Spleen (tissue), 7 donors: Measurements from ENCODE around the gene STAMBP.

ENCODE experiments used
- POLR2A ChIP-seq, 3 donors: fragments of 450-650 bp; IDR thresholded peaks; one replicate each; pipeline ENCODE4 v1.5.1; 2017; ENCODE audit warnings: antibody characterized with exemption in 3 of 3, mild to moderate bottlenecking in 1 of 3
- POLR2AphosphoS5 ChIP-seq, 3 donors: sonication (generic); formaldehyde crosslinking; IDR thresholded peaks; one replicate each; pipeline ENCODE4 v1.5.1; 2017; ENCODE audit warnings: antibody characterized with exemption in 3 of 3
- TF ChIP-seq, protein P1 (sequence below), 11 experiments: fragments of 200-600 bp in 7 of 11; fragments of 450-650 bp in 4 of 11; sonication (generic) in 4 of 11; IDR thresholded peaks in 8 of 11; conservative IDR thresholded peaks in 3 of 11; 1 replicate in 7 of 11; 2 replicates in 4 of 11; pipeline versions ENCODE4 v1.4.0 to v1.8.0; 2016 to 2021; ENCODE audit warnings: antibody characterized with exemption in 11 of 11, inconsistent platforms in 4 of 11, mild to moderate bottlenecking in 1 of 11
- donor health status: DM: no; HTN: no; CAD: no; lungs with moderate emphysema.
- donor health status: DM: no; HTN: no; CAD: no.
- donor health status: DM: no; HTN: no; CAD: no.

DNA sequence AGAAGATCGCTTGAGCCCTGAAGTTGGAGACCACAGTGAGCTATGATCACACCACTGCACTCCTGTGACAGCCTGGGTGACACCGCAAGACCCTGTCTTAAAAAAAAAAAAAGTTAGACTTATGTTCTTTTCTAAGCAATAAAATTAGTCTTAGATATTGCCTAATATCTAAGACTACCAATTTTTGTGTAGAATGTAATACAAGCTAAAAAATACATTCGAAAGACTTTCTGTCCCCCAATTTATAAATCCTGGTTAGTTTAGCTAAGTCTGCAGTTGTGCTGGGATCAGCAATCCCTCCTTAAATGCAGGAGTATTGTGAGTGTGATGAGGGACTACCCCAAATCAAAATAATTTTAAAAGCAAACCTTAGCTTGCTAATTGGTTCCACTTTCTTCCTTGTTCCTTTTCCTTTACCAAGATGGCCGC, 358 bp upstream of the STAMBP start:
- TF ChIP-seq, protein P1, sequence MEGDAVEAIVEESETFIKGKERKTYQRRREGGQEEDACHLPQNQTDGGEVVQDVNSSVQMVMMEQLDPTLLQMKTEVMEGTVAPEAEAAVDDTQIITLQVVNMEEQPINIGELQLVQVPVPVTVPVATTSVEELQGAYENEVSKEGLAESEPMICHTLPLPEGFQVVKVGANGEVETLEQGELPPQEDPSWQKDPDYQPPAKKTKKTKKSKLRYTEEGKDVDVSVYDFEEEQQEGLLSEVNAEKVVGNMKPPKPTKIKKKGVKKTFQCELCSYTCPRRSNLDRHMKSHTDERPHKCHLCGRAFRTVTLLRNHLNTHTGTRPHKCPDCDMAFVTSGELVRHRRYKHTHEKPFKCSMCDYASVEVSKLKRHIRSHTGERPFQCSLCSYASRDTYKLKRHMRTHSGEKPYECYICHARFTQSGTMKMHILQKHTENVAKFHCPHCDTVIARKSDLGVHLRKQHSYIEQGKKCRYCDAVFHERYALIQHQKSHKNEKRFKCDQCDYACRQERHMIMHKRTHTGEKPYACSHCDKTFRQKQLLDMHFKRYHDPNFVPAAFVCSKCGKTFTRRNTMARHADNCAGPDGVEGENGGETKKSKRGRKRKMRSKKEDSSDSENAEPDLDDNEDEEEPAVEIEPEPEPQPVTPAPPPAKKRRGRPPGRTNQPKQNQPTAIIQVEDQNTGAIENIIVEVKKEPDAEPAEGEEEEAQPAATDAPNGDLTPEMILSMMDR (IDR thresholded peaks at IDR 0.05 in 8 of 11, conservative IDR thresholded peaks at IDR 0.05 in 3 of 11) = no peak
- TF ChIP-seq POLR2A (IDR thresholded peaks at IDR 0.05) (no peak), POLR2AphosphoS5 (IDR thresholded peaks at IDR 0.05) (no peak)
